ENCODE results near the gene POLR2E.

- TF ChIP-seq ZNF263 (CRISPR knock-in tag; IDR thresholded peaks at IDR 0.05) (no peak), ZNF580 (CRISPR knock-in tag; IDR thresholded peaks at IDR 0.05; ENCODE audit: borderline replicate concordance, low read depth) (no peak)
Observed at GRCh38 chr19:1062387-1063029, 32.7 kb downstream of the POLR2E start.
